Measurements from ENCODE around the gene SEMA3D.

The SEMA3D gene

GRCh38 chr7:85176197-85176596 is 10.7 kb downstream of the SEMA3D start:
- DNase-seq (ENCODE audit: low read depth): peak; percentile 32
- H3K4me3 ChIP-seq (ENCODE audit: low read length): no peak overlapping the region
- TF ChIP-seq, protein P1, sequence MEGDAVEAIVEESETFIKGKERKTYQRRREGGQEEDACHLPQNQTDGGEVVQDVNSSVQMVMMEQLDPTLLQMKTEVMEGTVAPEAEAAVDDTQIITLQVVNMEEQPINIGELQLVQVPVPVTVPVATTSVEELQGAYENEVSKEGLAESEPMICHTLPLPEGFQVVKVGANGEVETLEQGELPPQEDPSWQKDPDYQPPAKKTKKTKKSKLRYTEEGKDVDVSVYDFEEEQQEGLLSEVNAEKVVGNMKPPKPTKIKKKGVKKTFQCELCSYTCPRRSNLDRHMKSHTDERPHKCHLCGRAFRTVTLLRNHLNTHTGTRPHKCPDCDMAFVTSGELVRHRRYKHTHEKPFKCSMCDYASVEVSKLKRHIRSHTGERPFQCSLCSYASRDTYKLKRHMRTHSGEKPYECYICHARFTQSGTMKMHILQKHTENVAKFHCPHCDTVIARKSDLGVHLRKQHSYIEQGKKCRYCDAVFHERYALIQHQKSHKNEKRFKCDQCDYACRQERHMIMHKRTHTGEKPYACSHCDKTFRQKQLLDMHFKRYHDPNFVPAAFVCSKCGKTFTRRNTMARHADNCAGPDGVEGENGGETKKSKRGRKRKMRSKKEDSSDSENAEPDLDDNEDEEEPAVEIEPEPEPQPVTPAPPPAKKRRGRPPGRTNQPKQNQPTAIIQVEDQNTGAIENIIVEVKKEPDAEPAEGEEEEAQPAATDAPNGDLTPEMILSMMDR (IDR thresholded peaks at IDR 0.05; ENCODE audit: insufficient read depth, low read depth, low read length, missing control alignments): no peak

- H3K4me3 ChIP-seq (ENCODE audit: low read length): no peak overlapping the region
- TF ChIP-seq, protein P1 (IDR thresholded peaks at IDR 0.05; ENCODE audit: insufficient read depth, low read depth, low read length, missing control alignments): no peak
- DNase-seq (ENCODE audit: low read depth): no peak
Measured at GRCh38 chr7:85175217-85175616, 11.6 kb downstream of the SEMA3D start.

- TF ChIP-seq, protein P1 (IDR thresholded peaks at IDR 0.05; ENCODE audit: insufficient read depth, low read depth, low read length, missing control alignments): no peak
- DNase-seq (ENCODE audit: low read depth): peak; percentile 58
- H3K4me3 ChIP-seq (ENCODE audit: low read length): no peak overlapping the region
Measured at GRCh38 chr7:85172530-85172941, 14.3 kb downstream of the SEMA3D start.

- H3K4me3 ChIP-seq (ENCODE audit: low read length): no peak overlapping the region
- no peak for DNase-seq (ENCODE audit: low read depth)
- TF ChIP-seq, protein P1 (IDR thresholded peaks at IDR 0.05; ENCODE audit: insufficient read depth, low read depth, low read length, missing control alignments): no peak
Measured at GRCh38 chr7:85167636-85168035, 19.2 kb downstream of the SEMA3D start.

DNA sequence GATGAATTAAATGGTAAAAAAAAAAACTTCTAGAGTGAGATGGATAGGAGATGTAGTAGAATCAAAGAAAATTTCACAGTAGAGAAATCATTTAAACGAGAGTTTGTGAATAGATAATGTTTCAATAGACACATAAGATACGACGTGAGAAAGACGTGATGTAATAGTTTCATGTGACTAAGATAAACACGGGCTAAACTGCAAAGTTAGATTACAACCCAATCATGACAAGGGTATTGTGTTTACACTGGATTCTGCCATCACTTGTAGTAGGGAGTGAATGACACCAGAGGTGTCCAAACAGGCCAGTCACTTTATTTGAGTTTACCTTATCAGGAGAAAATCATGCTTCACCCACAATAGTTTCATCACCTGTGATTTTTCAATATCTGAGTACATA is 21.6 kb downstream of the SEMA3D start:
- TF ChIP-seq, protein P1 (IDR thresholded peaks at IDR 0.05; ENCODE audit: insufficient read depth, low read depth, low read length, missing control alignments): no peak
- DNase-seq (ENCODE audit: low read depth): no peak
- no peak overlapping the region for H3K4me3 ChIP-seq (ENCODE audit: low read length)

- H3K4me3 ChIP-seq (ENCODE audit: low read length): no peak overlapping the region
- DNase-seq (ENCODE audit: low read depth): no peak
- TF ChIP-seq, protein P1 (IDR thresholded peaks at IDR 0.05; ENCODE audit: insufficient read depth, low read depth, low read length, missing control alignments): no peak
Measured at GRCh38 chr7:85164376-85164775, 22.5 kb downstream of the SEMA3D start.

GRCh38 chr7:85162721-85163120 is 24.1 kb downstream of the SEMA3D start:
- DNase-seq (ENCODE audit: low read depth): no peak
- no peak overlapping the region for H3K4me3 ChIP-seq (ENCODE audit: low read length)
- TF ChIP-seq, protein P1 (IDR thresholded peaks at IDR 0.05; ENCODE audit: insufficient read depth, low read depth, low read length, missing control alignments): no peak
